NCI-H526 treated with DMSO at 0.1 percent for 48 hours (cell line): Measurements from ENCODE around the gene IQSEC1.

Experiments used
- DNase-seq: peaks from one replicate; lab custom pipeline; 2025; lab: John Stamatoyannopoulos, UW

The IQSEC1 gene

GRCh38 chr3:13047296-13048165, 25.7 kb downstream of the IQSEC1 start:
- no peak for DNase-seq

GRCh38 chr3:13046569-13047274, 26.5 kb downstream of the IQSEC1 start:
- no peak for DNase-seq

- no peak for DNase-seq
Observed at GRCh38 chr3:13045904-13046568, 27.2 kb downstream of the IQSEC1 start.

GRCh38 chr3:13045241-13045903, 27.9 kb downstream of the IQSEC1 start:
- DNase-seq: no peak

GRCh38 chr3:13044496-13045240, 28.6 kb downstream of the IQSEC1 start:
- no peak for DNase-seq

- DNase-seq: no peak
Observed at GRCh38 chr3:13043656-13044055, 29.6 kb downstream of the IQSEC1 start.

GRCh38 chr3:13042715-13043271, 30.4 kb downstream of the IQSEC1 start:
- no peak for DNase-seq

- no peak for DNase-seq
Observed at GRCh38 chr3:13042127-13042701, 31.0 kb downstream of the IQSEC1 start.

GRCh38 chr3:13041113-13041776, 32.0 kb downstream of the IQSEC1 start:
- DNase-seq: no peak

- DNase-seq: no peak
Observed at GRCh38 chr3:13040361-13041074, 32.7 kb downstream of the IQSEC1 start.

GRCh38 chr3:13039213-13039896, 33.9 kb downstream of the IQSEC1 start:
- DNase-seq: no peak

GRCh38 chr3:13037458-13038117, 35.6 kb downstream of the IQSEC1 start:
- no peak for DNase-seq

- no peak for DNase-seq
Observed at GRCh38 chr3:13034861-13035260, 38.4 kb downstream of the IQSEC1 start.

- no peak for DNase-seq
Observed at GRCh38 chr3:13034109-13034800, 39.0 kb downstream of the IQSEC1 start.

- DNase-seq: no peak
Observed at GRCh38 chr3:13032206-13032605, 41.0 kb downstream of the IQSEC1 start.

GRCh38 chr3:13031621-13032020, 41.6 kb downstream of the IQSEC1 start:
- DNase-seq: no peak

- no peak for DNase-seq
Observed at GRCh38 chr3:13030684-13031083, 42.5 kb downstream of the IQSEC1 start.
